Stimulated activated CD4-positive, alpha-beta T cell treated with anti-CD3 and anti-CD28 coated beads, Interleukin-4, amount 100 ng/mL, for 4 hours (primary cell): ENCODE data around the gene NAT16.

ENCODE experiments used
- DNase-seq, 2 experiments: peaks; one replicate each; pipeline ENCODE4 v3.0.0-alpha.2; 2020

NAT16 gene

DNA sequence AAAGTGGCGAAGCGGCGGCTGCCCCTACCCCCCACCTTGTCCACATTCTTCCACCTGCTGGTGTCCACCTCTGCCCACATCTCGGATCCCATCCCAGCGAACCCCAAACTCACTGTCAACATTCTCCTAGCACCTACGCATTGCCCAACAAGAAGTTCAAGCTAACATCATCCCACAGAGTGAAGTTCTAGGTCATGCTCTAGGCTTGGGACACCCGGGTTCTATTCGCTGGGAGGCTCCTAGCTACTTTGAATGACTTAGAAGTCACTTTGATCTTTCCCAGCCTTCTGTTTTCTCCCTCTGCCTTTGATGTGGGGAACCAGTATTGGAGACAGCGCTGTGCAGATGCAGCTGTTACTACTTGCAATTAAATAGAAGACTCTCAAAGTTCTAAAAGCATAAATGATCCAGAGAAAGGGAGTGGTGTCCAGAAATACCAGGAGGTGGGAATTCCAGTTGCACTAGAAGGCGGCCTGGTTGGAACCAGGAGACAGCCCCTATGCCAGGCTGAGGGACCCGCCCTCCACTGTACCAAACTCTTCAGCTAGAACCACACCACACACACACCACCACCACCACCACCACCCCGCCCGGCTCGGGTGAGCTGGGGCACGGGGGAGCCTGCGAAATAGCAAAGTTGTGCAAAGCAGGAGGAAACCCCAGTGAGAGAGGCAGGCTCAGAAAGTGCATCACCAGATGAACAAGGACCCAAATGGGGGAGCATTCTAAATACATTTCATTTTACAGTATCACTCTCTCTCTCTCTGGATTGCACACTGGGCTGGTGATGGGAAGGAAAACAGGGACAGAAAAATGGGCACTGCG is 9.3 kb downstream of the NAT16 start:
- peak in 1 of 2 experiments; percentile 18 for DNase-seq

GRCh38 chr7:101169838-101170551 is 10.1 kb downstream of the NAT16 start:
- peak; percentile 77 to 80 for DNase-seq

GRCh38 chr7:101169110-101169837 is 10.8 kb downstream of the NAT16 start:
- DNase-seq: peak in 1 of 2 experiments; percentile 40

DNA sequence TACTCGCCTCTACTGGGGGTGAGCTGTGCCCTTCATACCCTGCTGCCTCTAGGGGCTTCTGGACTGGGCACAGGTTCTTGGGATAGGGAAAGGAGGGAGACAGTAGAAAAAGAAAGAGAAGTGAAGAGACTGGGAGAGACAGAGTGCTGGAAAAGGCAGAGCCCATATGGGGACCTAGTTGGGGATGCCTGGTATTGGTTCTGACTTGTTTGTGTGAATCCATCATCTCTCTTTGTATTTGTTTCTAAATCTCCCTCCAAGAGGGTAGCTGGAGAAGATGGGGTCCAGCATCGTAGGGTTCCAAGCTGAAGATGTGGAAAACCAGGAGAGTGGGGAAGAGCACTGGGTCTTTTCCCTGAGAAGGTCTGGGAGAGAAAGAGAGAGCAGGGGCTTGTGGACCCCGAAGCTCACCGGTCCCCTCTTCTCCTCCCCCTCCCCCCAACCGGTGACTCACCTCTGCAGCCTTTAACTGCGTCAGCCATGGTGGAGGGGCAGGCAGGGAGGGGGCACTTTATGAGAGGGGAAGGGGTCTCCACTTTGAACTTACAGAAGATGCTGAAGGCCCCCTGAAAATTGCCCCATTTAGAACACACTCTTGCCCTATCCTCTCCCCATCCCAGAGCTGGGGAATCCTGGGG is 11.6 kb downstream of the NAT16 start:
- DNase-seq: peak in 1 of 2 experiments; percentile 51

DNA sequence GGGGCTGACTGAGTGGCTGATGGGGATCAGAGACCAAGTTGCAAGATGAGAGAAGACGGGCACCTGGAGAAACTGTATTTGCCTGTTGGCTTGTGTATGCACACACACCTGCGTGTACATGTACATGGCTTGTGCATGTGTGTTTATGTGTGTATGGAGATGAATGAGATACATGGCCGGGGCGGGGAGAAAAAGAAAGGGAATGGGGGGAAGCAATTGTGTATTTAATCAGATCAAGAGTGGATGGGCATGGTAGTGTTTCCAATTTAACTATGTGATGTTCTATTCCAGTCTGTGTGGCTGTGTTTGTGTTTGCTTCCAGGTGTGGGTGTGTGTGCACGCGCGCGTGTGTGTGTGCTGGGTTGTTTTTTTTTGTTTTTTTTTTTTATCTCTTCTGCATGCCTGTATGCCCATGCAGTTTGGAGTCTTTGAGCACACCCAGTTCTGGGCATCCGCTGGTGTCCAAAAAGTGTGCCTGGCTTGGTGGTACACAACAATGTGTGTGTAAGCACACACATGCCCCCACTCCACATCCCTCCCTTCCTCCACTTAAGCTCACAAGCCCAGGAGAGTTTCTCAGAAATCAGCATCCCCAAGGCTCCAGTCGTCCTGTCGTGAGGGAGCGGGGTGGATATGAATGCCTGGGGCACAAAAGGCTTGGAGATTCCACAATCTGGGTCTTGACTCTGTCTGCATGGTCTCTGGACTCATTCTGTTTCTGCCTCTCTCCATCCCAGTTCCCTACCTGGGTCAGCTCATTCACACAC is 12.3 kb downstream of the NAT16 start:
- DNase-seq: no peak

DNA sequence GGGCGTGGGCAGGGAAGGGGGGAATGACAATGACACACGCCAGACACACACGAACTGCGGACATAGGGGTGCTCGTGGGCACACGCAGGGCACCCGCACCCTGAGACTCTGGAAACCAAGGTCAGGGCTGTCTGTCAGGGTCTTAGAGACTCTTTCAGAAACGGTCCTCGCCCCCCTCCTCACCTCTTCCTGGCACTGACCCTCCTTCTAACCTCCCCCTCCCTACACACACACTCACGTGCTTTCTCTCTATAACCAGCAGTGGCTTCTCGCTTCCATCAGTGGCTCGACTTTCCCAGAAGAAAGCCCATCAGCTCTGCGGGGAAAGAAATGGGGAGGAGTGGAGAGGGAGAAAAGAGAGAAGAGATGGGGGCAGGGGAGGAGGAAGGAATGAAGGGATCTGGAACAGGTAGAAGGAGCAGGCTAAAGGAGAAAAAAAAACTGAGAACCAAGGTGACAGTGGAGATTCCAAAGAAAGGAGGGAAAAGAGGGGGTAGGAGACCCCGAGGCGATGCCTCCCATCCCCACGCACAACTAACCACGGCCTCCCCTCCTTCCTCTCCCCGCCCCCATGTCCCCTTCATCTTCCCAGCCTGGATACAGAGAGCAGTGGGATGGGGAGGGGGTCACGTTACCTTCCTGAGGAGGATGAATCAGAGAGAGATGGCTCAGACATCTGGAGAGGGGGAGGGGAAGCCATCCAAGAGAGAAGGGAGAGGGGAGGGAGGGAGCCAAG is 13.0 kb downstream of the NAT16 start:
- no peak for DNase-seq

DNA sequence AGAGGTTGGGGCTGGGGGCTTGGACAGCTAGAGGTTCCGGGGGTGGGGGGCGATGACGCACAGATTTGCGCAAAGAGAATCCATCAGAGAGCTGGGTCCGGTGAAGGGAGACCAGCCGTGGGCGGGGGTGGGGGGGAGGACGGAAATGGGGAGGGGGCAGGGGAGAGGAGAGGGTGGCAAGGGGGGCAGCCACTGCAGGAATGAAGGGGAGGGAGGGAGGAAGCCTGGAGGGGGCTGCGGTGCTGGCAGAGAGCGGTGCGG is 13.5 kb downstream of the NAT16 start:
- peak in 1 of 2 experiments; percentile 15 for DNase-seq

- DNase-seq: no peak
Observed at GRCh38 chr7:101165958-101166647, 14.0 kb downstream of the NAT16 start.

- DNase-seq: peak; percentile 88 to 91
Observed at GRCh38 chr7:101165075-101165957, 14.8 kb downstream of the NAT16 start, which contains the start of gene VGF. VGF (minus strand) TSS chr7:101165569; CDS start chr7:101164843, 726 bp downstream.

DNA sequence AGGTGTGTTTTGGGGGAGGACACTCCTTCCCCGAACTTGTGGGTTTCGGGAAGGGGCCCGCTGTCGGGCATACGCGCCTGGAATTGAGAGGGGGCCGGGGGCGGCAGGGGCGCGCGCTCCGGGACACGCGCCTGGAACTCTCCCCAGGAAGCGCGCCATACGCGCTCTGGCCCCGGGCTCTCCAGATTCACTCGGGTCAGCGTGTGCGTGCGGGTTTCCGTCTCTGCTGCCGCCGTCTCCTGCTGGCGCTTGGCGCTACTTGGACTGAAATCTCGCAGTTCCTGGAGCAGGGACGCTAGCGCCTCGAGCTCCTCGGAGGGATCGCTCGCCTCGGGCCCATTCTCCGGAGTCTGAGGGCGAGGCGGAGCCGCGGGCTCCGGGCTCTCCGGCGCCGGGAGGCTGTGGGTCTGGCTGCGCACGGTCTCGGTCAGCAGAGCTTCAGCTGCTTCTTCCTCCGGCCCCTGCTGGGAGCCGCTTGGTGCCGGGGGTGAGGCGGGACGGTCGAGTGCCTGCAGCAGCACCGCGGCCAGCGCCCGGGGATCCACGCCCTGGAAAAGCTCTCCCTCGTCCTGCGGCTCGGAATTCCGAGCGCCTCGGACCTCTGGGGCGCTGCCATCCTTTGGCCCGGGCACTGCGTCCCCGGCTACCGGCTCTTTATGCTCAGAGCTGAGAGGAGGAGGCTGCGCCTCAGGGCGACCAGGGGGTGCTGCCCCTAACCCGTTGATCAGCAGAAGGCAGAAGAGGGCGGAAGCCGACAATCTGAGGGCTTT is 15.8 kb downstream of the NAT16 start:
- no peak for DNase-seq

DNA sequence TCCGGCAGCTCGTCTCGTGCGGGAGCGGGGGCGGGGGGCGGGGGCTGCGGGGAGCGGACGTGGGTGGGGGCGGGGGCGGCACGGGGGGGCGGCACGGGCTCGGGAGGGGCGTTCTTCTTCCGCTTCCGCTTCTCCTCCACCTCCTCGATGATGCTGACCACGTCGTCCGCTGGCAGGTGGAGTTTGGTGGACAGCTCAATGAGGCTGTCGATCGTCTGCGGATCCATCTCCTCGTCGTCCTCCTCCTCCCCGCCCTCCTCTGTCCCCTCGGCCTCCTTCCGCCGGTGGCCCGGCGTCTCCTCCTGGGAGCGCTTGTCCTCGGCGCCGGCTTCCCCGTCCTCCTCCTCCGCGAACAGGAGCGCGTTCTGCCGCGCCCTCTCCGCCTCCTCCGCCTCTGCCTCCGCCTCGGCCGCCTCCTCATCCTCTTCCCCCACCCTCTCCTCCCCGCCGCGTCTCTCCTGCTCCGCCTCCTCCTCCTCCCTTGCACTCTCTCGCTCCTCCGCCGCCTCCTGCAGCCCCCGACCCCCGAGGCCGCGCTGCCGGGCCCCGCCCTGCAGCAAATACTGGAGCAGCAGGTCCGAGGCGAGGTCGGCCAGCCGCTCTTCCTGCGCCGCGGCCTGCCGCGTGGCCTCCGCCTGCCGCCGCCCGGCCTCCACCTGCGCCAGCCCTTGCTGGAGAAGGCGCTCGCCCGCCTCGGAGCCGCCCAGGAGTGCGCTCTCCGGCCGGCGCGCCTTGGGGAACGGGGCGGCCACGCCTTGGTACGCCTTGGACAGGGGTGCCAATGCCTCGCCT is 16.6 kb downstream of the NAT16 start:
- DNase-seq: peak in 1 of 2 experiments; percentile 67

- no peak for DNase-seq
Observed at GRCh38 chr7:101162551-101163278, 17.4 kb downstream of the NAT16 start.

- no peak for DNase-seq
Observed at GRCh38 chr7:101161692-101162471, 18.2 kb downstream of the NAT16 start.

DNA sequence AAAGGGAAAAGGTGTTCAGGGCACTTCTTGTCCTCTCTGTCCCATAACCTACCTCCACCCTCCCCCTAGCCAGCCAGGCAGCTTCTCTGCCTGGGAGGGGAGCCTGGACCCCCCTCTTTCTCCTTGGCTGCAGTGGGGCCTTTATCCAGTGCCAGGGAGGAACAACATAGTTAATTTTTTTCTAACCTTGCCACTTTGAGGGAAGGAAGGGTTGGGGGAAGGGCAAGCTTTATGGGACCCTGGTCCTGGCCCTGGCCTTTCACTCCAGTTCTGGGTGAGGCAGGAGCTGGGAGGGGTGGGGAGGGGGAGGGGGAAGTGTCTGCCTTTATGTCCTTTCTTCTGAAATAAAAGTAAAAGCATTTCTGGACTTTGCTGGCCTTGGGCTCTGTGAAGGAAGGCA is 19.2 kb downstream of the NAT16 start:
- DNase-seq: no peak

DNA sequence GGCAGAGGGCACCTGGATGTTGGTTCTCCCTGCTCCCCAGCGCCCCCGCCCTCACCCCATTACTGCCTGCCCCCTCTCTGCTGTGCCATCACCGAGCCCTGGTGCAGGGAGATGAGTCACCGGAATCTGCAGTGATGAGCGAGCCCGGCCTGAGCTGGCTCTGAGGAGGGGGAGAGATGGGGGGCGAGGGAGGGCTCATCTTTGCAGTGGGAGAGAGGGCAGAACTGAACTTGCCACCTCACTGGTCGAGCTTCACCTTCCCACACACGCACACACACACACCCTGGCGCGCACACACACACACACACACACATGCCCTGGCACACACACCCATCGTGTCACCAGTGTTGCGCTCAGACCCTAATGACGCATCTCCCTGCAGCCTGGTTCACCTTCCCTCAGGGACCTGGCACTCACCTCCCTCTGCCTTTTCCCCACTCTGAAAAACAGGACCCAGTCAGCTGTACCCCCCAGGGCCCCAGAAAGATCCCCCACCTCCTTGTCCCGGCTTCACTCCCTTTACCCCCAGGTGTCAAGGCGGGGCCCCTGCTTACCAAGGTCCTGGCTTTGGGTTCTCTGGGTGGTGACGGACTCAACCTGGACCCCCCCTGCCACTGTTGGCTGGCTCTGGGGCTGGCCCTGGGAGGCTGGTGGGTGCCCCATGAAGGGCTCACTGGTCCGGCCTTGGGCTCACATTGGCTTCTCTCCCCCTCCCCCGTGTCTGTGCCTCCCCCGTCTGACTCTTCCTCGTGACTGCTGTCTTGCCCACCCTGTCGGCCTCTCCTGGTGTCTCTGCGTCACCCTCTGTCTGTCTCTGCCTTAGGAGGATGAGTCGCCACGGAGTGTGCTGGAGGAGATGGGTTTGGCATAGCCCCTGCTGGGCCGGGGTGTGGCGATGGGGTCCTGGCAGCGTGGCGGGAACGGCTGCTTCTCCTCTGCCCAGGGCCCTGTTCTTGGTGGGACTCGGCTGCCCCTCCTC is 20.1 kb downstream of the NAT16 start:
- peak in 1 of 2 experiments; percentile 51 for DNase-seq
